GM21786 (cell line): ENCODE results near the gene MACIR.

Source experiments
- ATAC-seq: cut with Tn5 transposase; IDR thresholded peaks from one replicate; pipeline ENCODE4 v1.9.1; 2021; ENCODE audit not compliant: unreplicated experiment

MACIR gene

DNA sequence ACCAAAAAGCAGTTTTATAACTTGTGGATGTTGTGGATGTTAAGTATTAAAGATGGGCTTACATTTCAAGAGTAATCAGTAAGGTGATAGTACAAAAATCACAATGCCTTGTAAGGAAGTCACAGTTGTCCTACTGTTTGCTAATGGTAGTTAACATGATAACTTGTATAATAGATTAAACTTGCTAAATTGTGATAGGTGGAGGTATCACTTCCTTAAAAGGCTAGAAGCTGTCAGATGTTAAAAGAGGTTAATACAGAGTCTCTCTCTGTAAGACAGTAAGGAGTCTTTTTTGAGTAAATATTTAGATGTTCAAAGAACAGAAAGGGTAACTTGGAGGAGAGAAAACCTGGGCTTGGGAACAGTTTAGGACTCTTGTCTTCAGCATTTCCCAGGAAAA, 14.2 kb upstream of the MACIR start:
- ATAC-seq: no peak

DNA sequence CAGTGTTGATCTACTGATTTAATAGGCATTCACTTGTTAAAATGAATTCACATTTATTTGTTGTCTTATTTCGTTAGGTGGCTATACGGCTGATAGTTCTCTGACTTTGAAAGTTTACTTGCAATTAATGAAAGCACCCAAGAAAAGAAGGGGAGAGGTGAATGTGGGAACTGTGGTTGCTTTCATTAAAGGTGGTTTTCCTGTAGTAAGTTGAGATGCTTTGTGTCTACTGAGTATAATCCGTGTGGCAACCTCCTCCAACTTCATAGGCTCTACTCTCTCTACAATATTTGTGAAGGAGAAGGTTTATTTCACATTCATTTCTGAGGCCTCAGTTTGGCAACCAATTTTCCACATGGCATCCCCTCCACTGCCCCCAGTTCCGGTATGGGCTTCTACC, 12.8 kb upstream of the MACIR start:
- no peak for ATAC-seq

DNA sequence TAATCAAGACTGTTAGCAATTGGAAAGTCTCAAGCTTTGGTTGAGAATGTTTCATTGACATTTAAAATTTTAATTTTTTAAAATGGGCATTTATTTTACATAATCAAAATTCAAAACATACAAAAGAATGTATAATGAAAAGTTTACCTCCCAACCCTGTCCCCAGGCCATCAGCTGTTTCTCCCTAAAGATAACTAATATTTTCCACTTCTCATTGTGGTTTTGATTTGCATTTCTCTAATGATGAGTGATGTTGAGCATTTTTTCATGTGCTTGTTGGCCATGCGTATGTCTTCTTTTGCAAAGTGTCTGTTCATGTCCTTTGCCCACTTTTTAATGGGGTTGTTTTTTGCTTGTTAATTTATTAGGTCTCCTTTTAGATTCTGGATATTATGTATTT, 11.4 kb upstream of the MACIR start:
- ATAC-seq: no peak

DNA sequence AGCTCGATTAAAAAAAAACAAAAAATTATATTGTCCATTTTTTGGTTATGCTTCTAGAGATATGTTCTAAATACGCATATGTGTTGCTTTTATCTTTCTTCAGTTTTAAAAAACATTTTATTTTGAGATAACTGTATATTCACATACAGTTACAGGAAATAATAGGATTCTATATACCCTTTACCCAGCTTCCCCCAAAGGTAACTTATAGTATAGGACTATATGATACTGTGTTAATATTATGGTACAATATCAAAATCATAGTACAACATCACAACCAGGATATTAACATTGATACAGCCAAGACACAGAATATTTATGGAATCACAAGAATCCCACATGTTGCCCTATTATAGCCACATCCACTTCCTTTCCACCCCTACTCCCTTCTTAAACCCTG, 9.5 kb upstream of the MACIR start:
- ATAC-seq: no peak

DNA sequence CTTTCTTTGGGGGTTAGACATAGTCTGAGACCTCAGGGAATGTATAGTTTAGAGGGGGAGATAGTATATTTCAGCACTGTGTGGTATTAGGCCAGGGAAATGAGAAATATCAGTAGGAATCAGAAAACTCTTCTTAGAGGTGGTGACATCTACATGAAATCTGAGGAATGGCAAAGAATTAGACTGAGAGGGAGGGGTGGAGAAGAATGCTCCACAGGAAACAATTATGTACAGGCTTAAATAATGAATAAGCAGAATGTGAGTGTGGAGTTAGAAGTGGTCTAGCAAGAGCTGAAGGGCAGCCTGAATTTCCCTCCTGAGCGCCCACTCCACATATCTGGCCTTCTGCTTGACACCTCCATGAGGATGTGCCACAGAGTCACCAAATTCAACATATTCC, 3.6 kb upstream of the MACIR start:
- ATAC-seq: no peak

DNA sequence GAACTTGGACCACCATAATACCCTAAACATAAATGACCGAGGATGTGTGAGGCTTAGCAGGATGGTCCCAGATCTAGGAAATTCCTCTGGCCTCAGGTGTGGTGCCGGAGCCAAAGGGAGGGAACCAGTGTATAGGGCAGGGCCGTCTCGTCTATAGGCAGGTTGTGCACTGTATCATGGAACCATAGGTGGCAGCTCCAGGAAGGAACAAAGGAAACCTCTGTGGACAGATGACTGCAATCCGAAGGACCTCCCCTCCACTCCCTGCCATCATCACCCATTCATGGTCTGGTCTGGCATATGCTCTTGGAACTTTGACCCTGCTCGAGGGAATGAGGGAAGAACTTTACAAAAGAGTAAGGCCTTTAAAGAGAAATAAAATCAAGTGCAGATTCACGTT, 2.9 kb upstream of the MACIR start:
- no peak for ATAC-seq

DNA sequence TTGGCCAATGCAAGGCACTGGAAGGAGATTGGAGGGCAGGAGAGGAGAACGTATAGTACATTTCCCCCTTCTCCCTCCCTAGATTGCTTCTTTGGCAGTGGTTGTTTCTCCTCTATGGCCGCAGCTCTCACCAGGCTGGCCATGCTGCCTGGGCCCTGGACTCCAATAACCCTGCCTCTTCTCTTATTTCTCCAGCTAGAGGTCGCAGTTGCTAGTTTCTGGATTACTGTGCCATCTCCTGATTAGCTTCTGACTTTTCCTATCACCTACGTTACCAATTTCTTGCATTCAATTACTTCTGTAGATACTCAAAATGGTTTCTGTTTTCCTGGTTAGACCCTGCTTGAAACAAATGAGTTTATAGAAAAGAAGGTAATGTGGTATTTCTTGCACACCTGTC, 2.4 kb upstream of the MACIR start:
- no peak for ATAC-seq

DNA sequence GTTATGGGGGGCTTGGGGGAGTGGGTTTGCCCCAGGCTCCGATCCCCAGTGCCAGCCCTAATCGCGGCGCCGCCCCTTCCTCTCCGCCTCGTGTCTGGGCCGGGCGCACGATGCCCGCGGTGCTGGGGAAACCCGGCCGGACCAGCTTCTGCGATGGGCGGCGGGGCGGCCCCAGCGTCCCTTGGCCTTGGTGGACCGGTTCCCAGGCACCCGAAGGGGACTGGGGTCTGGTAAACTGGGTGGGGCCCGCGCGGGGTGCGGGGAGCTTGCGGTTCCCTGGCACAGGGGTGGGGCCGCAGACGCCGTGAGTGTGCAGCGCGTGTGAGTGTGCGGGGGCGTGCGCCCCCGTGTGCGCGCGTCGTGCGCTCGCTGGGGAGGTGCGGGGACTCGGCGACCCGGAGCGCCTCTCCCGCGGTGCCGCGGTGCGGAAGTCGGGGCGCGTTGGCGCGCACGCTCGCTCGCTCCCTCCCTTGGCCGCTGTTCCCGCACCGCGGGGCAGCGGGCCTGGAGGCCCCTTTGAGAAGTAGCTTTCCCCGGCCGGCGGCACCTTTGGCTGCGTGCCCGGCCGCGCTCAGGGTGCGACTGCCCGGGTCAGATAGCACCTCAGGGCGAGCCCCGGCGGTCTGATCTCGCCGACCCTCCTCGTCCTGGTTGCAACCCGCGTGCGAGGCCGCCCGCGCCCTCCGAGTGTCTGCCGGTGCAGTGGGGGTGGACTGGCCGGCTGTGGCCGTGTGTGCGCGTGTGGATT, 568 bp downstream of the MACIR start:
- peak; percentile 34 for ATAC-seq

DNA sequence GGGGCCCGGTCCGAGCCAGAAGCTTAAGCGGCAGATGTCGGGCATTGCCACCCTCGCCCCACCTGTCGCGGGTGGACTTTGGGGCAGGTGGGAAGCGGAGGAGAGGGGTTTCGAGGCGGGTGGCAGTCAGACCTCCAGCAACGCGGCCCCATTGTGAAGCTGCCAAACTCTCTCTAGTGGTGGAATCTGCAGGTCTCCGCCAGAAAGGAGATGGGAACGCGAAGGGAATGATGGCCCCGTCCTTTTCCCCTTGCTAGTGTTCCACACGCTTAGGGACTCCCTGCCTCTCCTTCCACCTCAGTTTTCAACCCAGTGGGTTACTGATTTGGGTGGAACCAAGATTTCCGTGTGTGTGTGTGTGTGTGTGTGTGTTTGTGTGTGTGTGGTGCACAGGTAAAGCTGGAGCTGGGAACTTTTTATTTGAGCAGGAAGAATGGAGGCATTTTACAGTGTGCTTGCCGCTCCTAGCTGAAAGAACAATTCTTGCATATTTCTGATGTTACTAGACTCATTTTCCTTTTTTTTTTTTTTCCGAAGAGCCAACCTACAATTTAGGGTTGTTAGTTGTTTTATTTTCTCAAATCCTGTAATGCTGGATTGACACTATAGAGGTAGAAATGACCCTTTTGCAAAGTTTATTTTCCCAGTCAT, 1.3 kb downstream of the MACIR start:
- no peak for ATAC-seq

DNA sequence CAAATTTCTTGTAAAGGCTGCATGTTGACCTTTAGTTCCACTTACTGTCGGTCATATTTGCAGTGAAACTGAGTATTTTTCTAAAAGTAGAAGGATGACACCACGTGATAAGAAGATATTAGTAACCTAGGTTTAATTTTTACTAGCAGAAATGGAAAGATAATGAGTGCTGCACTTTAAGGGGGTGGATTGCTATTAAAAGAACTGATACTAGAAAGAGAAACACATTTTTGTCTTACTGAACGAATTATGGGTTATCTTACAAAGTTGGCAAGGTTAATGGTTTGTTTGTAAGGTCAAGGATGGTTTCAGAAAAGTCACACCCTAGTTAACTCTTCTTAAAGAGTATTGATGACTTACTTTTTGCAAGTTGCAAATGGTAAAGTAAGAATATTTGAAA, 2.4 kb downstream of the MACIR start:
- ATAC-seq: peak; percentile 42

DNA sequence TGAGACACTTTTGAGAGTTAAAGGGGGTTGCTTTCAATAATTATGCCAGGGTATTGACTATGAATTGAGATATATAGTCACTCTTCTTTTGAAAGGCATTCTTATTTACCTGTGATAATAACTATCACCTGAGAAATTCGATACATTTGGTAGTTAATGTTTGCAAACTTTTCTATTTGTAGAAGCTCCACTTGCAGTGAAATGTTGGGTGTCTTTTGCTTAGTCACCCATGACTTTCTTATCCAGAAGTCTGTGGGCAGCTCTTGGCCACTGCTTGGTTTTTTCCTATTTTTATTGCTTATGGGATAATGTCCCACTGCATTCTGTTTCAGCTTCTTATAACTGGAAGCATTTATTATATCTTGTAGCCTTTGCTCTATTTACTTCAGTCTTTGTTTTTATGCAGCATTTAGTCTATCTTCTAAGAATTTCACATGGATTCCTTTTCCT, 3.9 kb downstream of the MACIR start:
- ATAC-seq: no peak

DNA sequence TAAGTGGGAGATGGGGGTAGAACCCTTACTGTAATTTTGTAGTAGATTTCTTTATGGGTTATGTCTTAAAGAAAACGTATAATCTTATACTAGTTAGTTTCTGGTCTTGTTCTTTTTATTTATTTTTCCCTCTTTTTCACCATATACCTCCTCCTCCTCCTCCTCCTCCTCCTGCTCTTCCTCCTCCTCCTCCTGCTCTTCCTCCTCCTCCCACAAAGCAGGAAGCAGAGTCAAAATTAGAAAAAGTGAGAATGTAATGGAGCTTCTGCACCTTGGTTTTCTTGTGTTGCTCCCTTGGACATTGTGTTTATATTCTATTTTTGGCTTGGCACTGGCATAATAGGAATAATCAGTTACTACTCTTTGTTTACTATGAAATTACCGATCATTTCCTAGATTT, 4.5 kb downstream of the MACIR start:
- ATAC-seq: no peak

DNA sequence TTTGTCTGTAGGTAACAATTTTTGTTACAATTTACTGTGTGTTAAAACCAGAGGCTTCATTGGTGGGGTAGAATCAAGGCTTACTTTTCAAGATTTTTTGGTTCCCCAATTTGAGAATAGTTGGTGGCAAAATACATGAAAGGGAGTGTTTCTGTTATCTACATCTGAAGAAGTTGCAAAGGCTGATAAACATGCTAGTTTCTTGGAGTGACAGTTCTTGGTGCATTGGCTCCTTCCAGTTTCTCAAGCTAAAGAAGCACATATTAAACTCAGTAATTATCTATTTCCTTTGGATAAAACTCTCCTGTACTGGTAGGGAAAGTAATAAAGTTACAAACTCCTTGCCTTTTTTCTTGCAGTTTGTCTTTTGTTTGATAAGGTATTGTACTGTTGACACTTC, 5.9 kb downstream of the MACIR start:
- ATAC-seq: no peak

DNA sequence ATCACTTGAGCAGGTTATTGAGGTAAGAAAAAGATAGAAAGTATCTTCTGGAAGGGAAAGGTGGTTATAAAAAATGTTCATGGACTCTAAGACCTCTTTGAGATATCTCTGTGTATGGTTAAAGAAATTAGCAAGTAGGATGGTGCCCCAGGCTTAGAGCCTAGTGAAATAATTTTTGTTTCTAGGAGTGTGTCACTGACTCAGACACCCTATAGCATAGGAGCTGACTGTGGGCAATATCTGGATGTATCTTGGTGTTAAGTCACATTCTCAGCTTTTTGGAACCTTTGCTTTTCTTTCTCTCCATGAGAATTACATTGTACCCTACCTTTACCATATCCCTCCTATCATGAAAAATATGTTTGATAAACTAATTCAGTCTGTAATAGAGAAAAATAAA, 12.0 kb downstream of the MACIR start:
- ATAC-seq: no peak

DNA sequence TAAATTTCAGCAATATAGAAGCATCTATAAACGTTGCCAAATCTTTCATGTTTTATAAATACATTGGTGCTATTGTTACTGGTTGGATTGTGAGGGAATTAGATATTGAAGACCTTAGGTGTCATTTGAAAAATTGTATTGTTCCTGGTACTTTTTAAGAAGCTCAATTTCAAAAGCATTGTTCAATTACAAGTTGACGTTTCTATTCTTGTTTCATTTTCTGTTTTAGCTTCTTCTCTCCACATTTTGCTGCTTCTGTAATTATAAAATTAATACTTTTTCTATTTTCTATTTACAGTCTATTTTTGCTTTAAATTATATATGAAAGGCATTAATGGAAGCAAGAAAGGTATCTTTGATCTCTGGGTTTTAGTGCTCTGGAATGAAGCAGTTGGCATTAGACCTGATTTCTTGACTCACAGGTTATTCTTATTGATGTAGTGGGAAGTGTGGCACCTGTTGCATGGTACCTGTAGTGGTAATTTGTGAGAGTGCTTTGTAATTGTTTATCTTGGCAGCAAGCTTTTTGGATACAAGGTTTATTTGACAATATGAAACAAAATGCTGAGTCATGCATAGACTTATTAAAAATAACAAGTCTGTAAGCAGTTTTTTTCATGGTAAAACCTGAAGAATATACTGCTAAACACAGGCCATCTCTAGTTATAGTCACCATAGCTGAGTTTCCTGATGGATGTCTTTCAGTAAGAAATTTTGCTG, 13.2 kb downstream of the MACIR start:
- ATAC-seq: peak; percentile 35

DNA sequence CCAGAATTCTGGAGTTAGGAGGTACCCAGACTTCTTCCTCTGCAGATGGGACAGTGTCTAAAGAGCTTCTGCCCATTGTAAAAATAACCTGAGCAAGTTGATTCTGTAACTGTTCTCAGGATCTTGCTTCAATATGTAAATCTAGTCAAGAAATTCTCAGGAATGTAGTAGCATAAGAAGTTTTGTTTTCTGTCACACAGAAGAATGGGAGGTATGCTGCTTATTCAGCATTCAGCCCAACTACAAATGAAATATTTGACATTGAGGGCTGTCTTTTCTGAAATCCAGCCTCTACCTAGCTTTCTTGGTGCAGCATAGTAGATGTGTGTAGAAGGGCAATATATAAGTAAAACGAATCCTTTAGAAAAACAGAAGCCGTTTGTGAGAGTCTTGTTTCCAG, 13.8 kb downstream of the MACIR start:
- no peak for ATAC-seq

DNA sequence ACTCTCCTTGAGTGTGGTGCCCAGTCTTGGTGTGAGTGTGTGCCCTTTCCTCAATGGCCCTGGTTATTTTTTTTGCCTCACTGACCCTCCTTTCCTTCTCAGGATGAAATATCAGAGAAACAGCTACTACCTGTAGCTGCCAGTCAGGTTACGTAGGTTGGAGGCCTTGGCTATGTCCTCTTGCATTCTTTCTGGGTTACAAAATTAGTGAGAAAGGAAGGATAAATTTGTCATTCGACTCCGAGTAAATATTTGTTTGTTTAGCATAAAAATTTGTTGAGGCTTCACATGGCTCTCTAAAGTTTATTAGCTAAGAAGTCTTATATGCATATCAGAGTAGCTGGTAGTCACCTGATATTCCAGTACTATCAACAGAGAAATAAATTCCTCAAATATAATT, 15.4 kb downstream of the MACIR start:
- no peak for ATAC-seq

DNA sequence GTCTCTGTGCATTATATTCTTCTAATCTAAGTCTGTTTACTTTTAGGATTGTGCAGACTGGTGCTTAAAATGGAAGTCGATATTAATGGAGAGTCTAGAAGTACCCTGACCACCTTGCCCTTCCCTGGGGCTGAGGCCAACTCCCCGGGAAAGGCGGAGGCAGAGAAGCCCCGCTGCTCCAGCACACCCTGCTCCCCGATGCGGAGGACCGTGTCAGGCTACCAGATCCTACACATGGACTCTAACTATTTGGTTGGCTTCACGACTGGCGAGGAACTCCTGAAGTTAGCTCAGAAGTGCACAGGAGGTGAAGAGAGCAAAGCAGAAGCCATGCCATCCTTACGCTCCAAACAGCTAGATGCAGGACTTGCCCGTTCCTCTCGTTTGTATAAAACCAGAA, 17.3 kb downstream of the MACIR start:
- no peak for ATAC-seq

DNA sequence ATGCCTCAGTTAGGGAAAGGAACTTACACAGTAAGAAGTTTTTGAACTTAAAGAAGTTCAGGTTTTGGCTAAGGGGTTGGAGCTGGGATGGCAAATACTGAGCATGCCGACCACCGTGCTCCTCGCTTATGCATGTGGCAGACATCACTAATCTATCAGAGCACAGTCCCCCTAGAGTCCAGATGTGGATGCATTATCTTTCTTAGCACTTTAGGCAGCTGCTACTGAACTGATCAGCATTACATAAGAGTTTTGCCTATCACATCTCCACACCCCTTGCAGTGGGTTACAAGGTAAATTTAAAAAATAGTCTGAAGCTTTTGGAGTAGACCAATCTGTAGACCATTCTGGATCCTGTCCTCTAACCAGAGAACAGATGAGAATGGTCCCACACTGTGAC, 22.4 kb downstream of the MACIR start:
- no peak for ATAC-seq

DNA sequence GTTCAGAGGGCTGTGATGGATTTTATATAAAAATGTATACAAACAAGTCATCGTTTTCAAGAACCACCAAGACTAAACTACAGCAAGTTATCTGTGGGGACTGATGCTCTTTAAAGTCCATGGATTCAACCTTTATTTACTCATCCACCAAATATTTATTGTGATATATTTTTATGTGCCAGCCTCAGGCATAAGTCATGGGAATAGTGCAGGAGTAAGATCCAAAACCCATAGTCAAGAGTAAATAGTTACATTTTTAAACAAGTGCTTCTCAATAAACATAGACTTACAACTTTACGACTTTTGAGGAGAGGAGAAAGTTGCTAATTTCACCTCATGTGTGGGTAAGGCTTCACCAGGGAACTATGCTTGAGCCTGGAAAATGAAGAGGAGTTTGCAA, 24.6 kb downstream of the MACIR start:
- ATAC-seq: no peak

DNA sequence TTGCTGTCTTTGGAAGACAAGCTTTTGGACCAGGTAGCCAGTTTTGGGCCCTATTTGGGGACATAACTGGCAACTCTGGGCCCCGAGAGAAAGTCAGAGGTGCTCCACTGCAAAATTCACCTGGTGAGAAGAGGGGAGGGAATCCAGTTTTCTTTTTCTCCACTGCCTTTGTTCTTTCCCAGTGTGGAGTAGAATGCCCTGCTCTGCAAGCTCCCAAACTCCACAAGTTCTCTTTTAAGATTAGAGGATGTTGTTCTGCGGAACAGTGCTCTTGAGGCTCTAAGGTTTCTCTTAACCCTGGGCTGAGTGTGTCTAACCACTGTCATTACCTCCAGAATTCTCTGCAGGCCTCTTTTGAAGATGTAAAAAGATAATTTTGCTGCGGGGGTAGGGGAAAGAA, 25.3 kb downstream of the MACIR start:
- ATAC-seq: no peak

DNA sequence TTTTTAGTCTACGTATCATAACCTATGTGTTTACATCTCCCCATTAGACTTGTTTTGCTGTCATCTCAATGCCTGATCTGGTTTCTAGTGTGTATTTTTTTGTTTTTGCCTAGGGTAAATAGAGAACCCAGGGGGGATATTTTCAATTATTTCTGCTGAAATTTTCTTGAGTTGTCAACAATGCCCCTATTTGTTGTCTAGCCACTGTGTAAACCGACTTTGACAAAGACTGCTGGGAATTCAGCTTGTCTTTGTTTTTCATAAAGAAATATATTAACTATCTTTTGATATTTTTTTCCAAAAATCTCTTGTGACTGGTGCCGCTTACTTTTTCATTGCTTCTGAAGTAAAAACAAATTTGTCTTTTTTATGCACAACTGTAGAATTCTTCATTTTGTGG, 28.1 kb downstream of the MACIR start:
- no peak for ATAC-seq
